22Rv1 (cell line): ENCODE measurements around the gene DSCAML1.

ENCODE experiments used
- CTCF ChIP-seq: fragments of 450-650 bp; IDR thresholded peaks from 2 replicates; pipeline ENCODE4 v1.5.1; 2017; ENCODE audit warnings: mild to moderate bottlenecking
- ZFX ChIP-seq: fragments of 450-650 bp; IDR thresholded peaks from 2 replicates; pipeline ENCODE4 v1.6.1; 2017; ENCODE audit warnings: antibody characterized with exemption, borderline replicate concordance

GRCh38 chr11:117456027-117456720, 340.8 kb downstream of the DSCAML1 start:
- TF ChIP-seq CTCF (no peak), ZFX (no peak)
